Heart left ventricle (tissue), 16 donors: ENCODE measurements around the gene SKA1. TPM values are rescaled to one million over a fixed set of nuclear protein-coding genes. Genes with fewer than 3 reads are reported as not detected.

Experiments used
- ATAC-seq, 4 donors: fragments of 200-7000 bp; cut with Tn5 transposase; one replicate each; pipeline ENCODE4 v1.9.1; 2020 to 2022; ENCODE audit warnings: moderate library complexity in 4 of 4, mild to moderate bottlenecking in 3 of 4, moderate number of reproducible peaks in 1 of 4
- DNase-seq, 5 donors: peaks; one replicate each; pipeline ENCODE4 v3.0.0-alpha.2; 2020
- H3K27ac ChIP-seq, 12 donors: fragments of 200-600 bp; sonication (generic) in 4 of 12; one replicate each; pipeline versions ENCODE4 v1.5.0 to v1.8.0; 2016 to 2022; ENCODE audit warnings: mild to moderate bottlenecking in 2 of 12
- H3K27me3 ChIP-seq, 9 donors: fragments of 200-600 bp; sonication (generic) in 2 of 9; one replicate each; pipeline versions ENCODE4 v1.5.1 to v1.8.0; 2016 to 2022; ENCODE audit warnings: mild to moderate bottlenecking in 3 of 9
- H3K36me3 ChIP-seq, 9 donors: fragments of 200-600 bp; sonication (generic) in 2 of 9; one replicate each; pipeline versions ENCODE4 v1.5.0 to v1.8.0; 2018 to 2022; ENCODE audit warnings: mild to moderate bottlenecking in 2 of 9
- H3K4me1 ChIP-seq, 12 donors: fragments of 200-600 bp; sonication (generic) in 4 of 12; one replicate each; pipeline versions ENCODE4 v1.5.0 to v1.8.0; 2016 to 2022; ENCODE audit warnings: mild to moderate bottlenecking in 3 of 12
- H3K4me3 ChIP-seq, 12 donors: fragments of 200-600 bp; sonication (generic) in 4 of 12; one replicate each; pipeline versions ENCODE4 v1.5.0 to v1.8.0; 2017 to 2022; ENCODE audit warnings: mild to moderate bottlenecking in 9 of 12, moderate library complexity in 4 of 12
- H3K9me3 ChIP-seq, 12 donors: fragments of 200-600 bp; sonication (generic) in 4 of 12; one replicate each; pipeline versions ENCODE4 v1.5.0 to v1.8.0; 2016 to 2022; ENCODE audit warnings: mild to moderate bottlenecking in 1 of 12
- CTCF ChIP-seq, 12 donors: fragments of 200-600 bp; sonication (generic) in 4 of 12; IDR thresholded peaks; one replicate each; pipeline versions ENCODE4 v1.5.0 to v1.8.0; 2018 to 2022; ENCODE audit warnings: antibody characterized with exemption in 12 of 12, mild to moderate bottlenecking in 5 of 12
- POLR2A ChIP-seq, 2 donors: fragments of 450-650 bp; IDR thresholded peaks; one replicate each; pipeline ENCODE4 v1.6.1; 2017; ENCODE audit warnings: antibody characterized with exemption in 2 of 2, mild to moderate bottlenecking in 2 of 2, moderate library complexity in 2 of 2
- WGBS, 4 donors: extraction: QIAGEN DNeasy Blood & Tissue Kit in 2 of 4; methylation state at CpG; one replicate each; pipeline versions ENCODE4 v1.1.5 to v1.1.7; 2013 to 2018; 5-methylcytosine and 5-hydroxymethylcytosine counted together
- intact Hi-C, 10 donors: fragments of 100-400 bp; cut with DNase I; formaldehyde crosslinking; loops; one replicate each; pipeline versions ENCODE4 v1.11.1 to v1.14.2; 2022
- long read RNA-seq, 3 donors: library from polyadenylated mRNA; unstranded; transcript quantifications; one replicate each; pipeline ENCODE4 v2.0.0, GENCODE V29; 2020 to 2021
- polyA plus RNA-seq, 2 donors: library from polyadenylated mRNA; stranded (reverse); fragments of 200-250 nt; gene quantifications; one replicate each; pipeline ENCODE4 v1.2.3, GENCODE V29; 2013
- total RNA-seq, 9 donors: library from RNA; depleted of rRNA in 2 of 9; stranded (reverse); fragments of >200 nt in 2 of 9; fragmentation: NEBNext Ultra II Directional in 3 of 9; extraction: Animal tissue kit (Norgen Biotek cat#: 25700) in 3 of 9; gene quantifications; one replicate each; pipeline versions ENCODE4 v1.1.0 to v1.2.4, GENCODE V29; 2016 to 2023
- donor health status: ischemic (EF 13 %, LVEDD 7.1; RV severe dilation, severe dysfunction).
- donor health status: healthy with polysubstance abuse.
- donor health status: DM: no; HTN: yes; CAD: no.
- donor health status: DM: no; HTN: no; CAD: no.
- donor health status: ischemic (EF 25% LVEDD 6.9; RV normal size, moderate dysfunction).
- donor health status: ischemic (EF 25% LVEDD 5.7; RV mildly dilated, moderate dysfunction).
- donor health status: healthy.
- donor health status: DM: yes; HTN: yes; CAD: no.
- donor health status: ischemic (EF 35%, LVEDD 5.7; RV mildly dilated, moderate dysfunction).
- donor health status: nonischemic (EF 11% LVEDD 7.7; RV severe dilation, severe dysfunction).
- donor health status: DM: yes; HTN: yes; CAD: no.
- donor health status: PGD.
- donor health status: ischemic (EF 29% LVEDD 5.4; RV normal size, mild dysfunction).
- donor health status: nonischemic (EF 23%, LVEDD 6.1; RV moderate dilation, normal function).

Gene SKA1
- total RNA-seq (1 to 10 TPM in 1 of 9 donors, under 1 TPM in 5, not detected in 3; 0.16 to 4.4 (median 0.38) TPM), polyA plus RNA-seq (under 1 TPM; 0.11 to 0.35 TPM)
- long read RNA-seq, donor 1: 0 reads
- long read RNA-seq, donor 2: 0 reads
- long read RNA-seq, donor 3, partial matches to known transcripts: 0 of 1 reads
- long read RNA-seq, donor 3, other reads (novel, unspliced or antisense): 0 of 1 reads

- H3K4me1 ChIP-seq: peaks cover 0 to 13% (median 8%) of the 10 kb centered on the region in 12 donors
- H3K9me3 ChIP-seq: peaks cover 0 to 10% (median 3%) of the 10 kb centered on the region in 12 donors
- ATAC-seq: peak; percentile 99 to 100 (median 100)
- 0 to 1% (median 1%) methylated on average over 20 to 47 of the region's 47 CpGs for WGBS, 4 donors
- H3K27ac ChIP-seq: peak within 1 kb of the TSS in 11 of 12 donors; percentile 74 to 86 (median 82)
- peak; percentile 92 to 97 (median 95) for DNase-seq
- peak within 1 kb of the TSS; percentile 9 to 69 (median 58) for H3K4me3 ChIP-seq
- intact Hi-C loops: loop anchor here in 6 of 10 donors (5.0 to 10.0 kb wide), 5 partner anchors 80 to 108 kb away; partner anchors contain the start of genes CXXC1 (in 3 of the 6), MBD1 (in 2 of the 6) and CFAP53 (in 1 of the 6)
- TF ChIP-seq CTCF (IDR thresholded peaks at IDR 0.05) (no peak), POLR2A (IDR thresholded peaks at IDR 0.05) (peak in 1 of 2 donors; percentile 81)
- no peaks in the 10 kb centered on the region for H3K27me3 ChIP-seq
- no peaks in the 10 kb centered on the region for H3K36me3 ChIP-seq
Observed at GRCh38 chr18:50374753-50375391, at the start of gene SKA1. Gene SKA1 (plus strand): TSS chr18:50375046. CDS start chr18:50375831, 785 bp downstream.

- WGBS, 4 donors: 74 to 83% (median 80%) methylated on average over 3 of the region's 3 CpGs
Observed at GRCh38 chr18:50327983-50328382, 46.9 kb upstream of the SKA1 start.

GRCh38 chr18:50330176-50330575, 44.7 kb upstream of the SKA1 start:
- TF ChIP-seq CTCF (IDR thresholded peaks at IDR 0.05): no peak
- no peak for TF ChIP-seq POLR2A (IDR thresholded peaks at IDR 0.05)
- ATAC-seq (no peak), DNase-seq (no peak)
- Histone ChIP-seq H3K27me3 (peaks cover 0 to 3% (median 0%) of the 10 kb centered on the region in 9 donors), H3K36me3 (no peaks in the 10 kb centered on the region), H3K27ac (no peak overlapping the region), H3K4me1 (no peaks in the 10 kb centered on the region), H3K9me3 (peaks cover 0 to 12% (median 0%) of the 10 kb centered on the region in 12 donors), H3K4me3 (no peak overlapping the region)
- intact Hi-C loops: loop anchor here in 1 of 10 donors (10.0 kb wide), 1 partner anchor 455 kb away; no protein-coding TSS in a partner anchor

More at GRCh38 chr18:50327983-50328382, 46.9 kb upstream of the SKA1 start:
- Histone ChIP-seq H3K27me3 (peaks cover 0 to 3% (median 0%) of the 10 kb centered on the region in 9 donors), H3K9me3 (peaks cover 0 to 12% (median 0%) of the 10 kb centered on the region in 12 donors), H3K27ac (no peak overlapping the region), H3K36me3 (no peaks in the 10 kb centered on the region), H3K4me3 (no peak overlapping the region), H3K4me1 (no peaks in the 10 kb centered on the region)
- intact Hi-C loops: no loop called here
- no peak for TF ChIP-seq POLR2A (IDR thresholded peaks at IDR 0.05)
- TF ChIP-seq CTCF (IDR thresholded peaks at IDR 0.05): no peak
- ATAC-seq (no peak), DNase-seq (no peak)

- Histone ChIP-seq H3K4me3 (no peak overlapping the region), H3K27ac (no peak overlapping the region), H3K36me3 (no peaks in the 10 kb centered on the region), H3K4me1 (no peaks in the 10 kb centered on the region), H3K27me3 (peaks cover 0 to 3% (median 0%) of the 10 kb centered on the region in 9 donors), H3K9me3 (peaks cover 0 to 12% (median 0%) of the 10 kb centered on the region in 12 donors)
- intact Hi-C loops: loop anchor here in 1 of 10 donors (10.0 kb wide), 1 partner anchor 457 kb away; no protein-coding TSS in a partner anchor
- 52 to 85% (median 64%) methylated on average over 1 of the region's 1 CpG for WGBS, 4 donors
- no peak for DNase-seq
- TF ChIP-seq CTCF (IDR thresholded peaks at IDR 0.05) (no peak), POLR2A (IDR thresholded peaks at IDR 0.05) (no peak)
- ATAC-seq: no peak
Observed at GRCh38 chr18:50331691-50332090, 43.2 kb upstream of the SKA1 start.
